Cerebellar cortex (tissue), 1 donor: ENCODE data around the gene LHPP.
"Not testable (repeated sequence)": the region's sequence is repeated elsewhere in the genome, so short reads cannot be mapped to it uniquely, and the experiment has no call there.

ENCODE experiments used
- DNase-seq: peaks from one replicate; pipeline ENCODE4 v3.0.0-alpha.2; 2015; ENCODE audit warnings: low spot score

The LHPP gene, protein sequence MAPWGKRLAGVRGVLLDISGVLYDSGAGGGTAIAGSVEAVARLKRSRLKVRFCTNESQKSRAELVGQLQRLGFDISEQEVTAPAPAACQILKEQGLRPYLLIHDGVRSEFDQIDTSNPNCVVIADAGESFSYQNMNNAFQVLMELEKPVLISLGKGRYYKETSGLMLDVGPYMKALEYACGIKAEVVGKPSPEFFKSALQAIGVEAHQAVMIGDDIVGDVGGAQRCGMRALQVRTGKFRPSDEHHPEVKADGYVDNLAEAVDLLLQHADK

DNA sequence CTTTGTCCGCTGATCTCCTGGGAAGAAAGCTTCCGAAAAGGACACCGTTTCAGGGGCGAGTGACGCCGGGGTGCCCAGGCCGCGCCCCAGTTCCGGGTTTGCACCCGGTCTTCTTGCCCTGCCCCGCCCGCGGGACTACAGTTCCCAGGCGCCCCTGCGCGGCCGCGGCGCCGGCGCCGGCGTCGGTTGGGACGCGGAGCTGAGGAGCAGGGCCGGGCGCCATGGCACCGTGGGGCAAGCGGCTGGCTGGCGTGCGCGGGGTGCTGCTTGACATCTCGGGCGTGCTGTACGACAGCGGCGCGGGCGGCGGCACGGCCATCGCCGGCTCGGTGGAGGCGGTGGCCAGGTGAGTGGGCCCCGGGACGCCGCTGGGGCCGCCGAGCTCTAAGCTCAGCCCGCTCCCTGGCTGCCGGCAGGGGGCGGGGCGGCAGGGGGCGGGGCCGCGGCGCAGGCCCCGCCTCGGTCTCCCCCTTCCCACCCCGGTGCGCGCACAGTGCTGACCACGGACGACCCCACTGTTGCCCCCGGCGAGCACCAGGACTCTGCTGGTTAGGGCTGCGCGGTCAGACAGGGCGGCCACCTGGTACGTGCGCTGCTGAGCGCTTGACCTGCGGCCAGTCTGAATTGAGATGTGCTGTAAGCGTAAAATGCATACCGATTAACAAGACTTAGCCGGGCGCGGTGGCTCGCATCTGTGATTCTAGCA is at the start of gene LHPP:
Gene LHPP (plus strand): TSS at position 182 of the 706 bp plus-strand sequence. CDS start 40 bp downstream, at position 222.
- peak; percentile 79 for DNase-seq

DNA sequence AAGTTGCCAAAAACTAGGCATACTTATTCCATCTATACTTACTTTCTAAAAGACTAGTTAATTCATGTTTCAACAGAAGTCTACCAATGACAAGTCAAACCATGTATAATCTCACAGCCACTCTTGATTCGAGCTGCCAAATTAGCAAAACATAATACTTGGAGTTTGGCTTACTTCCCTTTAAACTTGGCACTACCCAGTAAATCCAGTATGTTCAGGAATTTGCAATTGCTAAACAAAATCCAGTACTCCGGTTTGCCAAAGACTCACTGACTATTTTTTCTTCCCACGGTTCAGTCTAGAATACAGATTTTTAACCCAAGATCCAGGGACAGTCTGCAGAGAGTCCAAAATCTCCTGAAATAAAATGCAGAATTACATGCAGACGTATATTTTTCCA is 47.5 kb upstream of the LHPP start:
- DNase-seq, result peak; percentile 36

DNA sequence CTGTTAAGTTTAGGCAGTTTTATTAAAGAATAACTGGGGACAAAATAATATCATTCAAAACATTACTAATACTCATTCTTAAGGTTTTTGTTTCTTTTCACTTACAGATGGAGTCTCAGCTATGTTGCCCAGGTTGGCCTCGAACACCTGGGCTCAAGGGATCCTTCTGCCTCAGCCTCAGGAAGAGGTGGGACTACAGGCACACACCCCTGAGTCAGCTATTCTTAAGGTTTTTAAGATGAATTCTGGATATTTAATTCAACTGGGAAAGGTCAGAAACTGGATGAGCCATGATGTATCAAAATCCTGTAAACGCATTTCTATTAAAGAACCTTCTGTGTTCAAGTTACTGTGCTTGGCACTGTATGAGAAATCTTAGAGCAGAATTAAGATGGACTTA is 46.4 kb upstream of the LHPP start:
- DNase-seq, result no peak

- no peak for DNase-seq
These were observed 44.9 kb upstream of the LHPP start for GRCh38 chr10:124416733-124417132.

- peak; percentile 42 for DNase-seq
These were observed 43.5 kb upstream of the LHPP start for GRCh38 chr10:124417895-124418725.

- DNase-seq, result peak; percentile 98
These were observed 42.7 kb upstream of the LHPP start, which contains the start of gene OAT for GRCh38 chr10:124418726-124419501. Gene OAT (minus strand): TSS chr10:124418923. CDS start chr10:124412171, 6,752 bp downstream.

DNA sequence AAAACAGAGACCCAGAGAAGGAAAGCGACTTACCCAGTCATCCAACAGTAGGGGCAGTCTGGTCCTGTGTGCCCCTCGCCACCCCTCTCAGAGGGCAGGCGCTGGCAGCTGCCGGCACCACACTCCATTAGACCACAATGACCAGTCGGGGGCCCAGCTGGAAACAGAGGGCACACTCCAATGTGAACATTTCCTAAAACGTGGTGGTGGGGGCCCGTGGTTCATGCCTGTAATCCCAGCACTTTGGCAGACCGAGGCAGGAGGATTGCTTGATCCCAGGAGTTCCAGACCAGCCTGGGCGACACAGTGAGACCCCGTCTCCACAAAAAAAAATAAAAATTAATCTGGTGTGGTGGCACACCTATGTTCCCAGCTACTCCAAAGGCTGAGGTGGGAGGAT is 42.0 kb upstream of the LHPP start:
- DNase-seq, result no peak

DNA sequence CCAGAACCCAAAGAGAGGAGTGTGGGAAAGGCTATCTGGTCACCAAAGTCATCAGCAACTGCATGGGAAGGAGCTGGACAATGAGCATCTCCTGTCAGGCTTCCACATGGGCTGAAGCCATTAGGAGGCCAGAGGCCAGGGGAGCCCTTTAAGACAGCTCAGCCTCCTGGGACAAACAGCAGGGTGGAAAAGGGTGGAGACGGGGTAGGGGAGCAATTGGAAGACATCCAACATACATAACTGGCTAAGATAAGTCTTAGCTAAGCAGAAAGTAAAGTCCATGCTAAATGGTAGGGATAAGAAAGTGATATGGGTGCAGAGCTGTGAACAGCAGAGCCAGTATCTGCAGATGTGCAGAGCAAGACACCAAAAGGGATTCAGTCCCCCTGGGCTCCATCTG is 41.4 kb upstream of the LHPP start:
- no peak for DNase-seq

DNA sequence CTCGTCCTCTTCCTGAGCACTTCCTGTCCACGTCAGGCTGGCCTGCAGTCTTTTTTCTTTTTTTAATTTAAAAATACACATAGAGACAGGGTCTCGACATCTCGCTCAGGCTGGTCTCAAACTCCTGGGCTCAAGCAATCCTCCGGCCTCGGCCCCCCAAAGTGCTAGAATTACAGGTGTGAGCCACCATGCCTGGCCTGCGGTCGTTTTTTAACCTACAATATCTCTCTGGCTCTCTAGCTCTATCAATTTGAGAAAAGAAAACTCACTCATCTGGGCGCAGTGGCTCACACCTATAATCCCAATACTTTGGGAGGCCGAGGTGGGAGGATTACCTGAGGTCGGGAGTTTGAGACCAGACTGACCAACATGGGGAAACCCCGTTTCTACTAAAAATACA is 38.9 kb upstream of the LHPP start:
- no peak for DNase-seq

DNA sequence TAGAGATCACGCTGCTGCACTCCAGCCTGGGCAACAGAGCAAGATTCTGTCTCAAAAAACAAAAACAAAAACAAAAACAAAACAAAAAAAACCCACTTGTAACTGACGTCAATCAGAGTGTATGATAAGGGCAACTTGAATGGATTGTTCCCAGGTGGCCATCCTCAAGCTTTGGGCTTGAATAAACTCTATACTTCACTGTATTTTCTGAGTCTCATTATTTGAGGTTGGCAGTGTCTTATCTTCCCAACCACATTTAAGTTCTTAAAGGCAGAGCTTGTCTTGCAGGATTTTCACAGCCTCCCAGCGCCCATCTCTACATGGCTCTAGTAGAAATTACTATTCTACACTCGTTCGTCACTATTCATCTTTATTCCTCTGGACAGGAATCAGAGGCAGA is 37.8 kb upstream of the LHPP start:
- no peak for DNase-seq

GRCh38 chr10:124425227-124425962 is 36.2 kb upstream of the LHPP start:
- no peak for DNase-seq

GRCh38 chr10:124428207-124428777 is 33.3 kb upstream of the LHPP start:
- no peak for DNase-seq

GRCh38 chr10:124429576-124429975 is 32.0 kb upstream of the LHPP start:
- DNase-seq, result no peak

- no peak for DNase-seq
These were observed 31.5 kb upstream of the LHPP start for GRCh38 chr10:124430077-124430476.

DNA sequence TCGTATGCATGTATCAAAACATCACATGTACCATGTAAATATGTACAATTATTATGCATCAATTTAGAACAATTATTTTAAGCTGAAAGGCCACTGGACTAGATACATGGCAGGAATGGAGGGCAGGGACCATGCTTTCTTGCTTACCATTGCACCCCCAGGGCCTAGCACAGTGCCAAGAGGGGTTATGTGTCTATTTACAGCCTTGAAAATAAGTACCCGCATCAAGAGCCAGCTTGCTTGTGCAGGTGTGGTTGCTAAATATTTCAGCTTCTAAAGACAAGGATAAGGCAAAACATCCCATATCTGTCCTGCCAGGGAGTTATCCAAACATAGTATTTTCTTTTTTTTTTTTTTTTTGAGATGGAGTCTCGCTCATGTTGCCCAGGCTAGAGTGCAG is 28.2 kb upstream of the LHPP start:
- no peak for DNase-seq

GRCh38 chr10:124435683-124436082 is 25.9 kb upstream of the LHPP start:
- DNase-seq, result not testable (repeated sequence)

DNA sequence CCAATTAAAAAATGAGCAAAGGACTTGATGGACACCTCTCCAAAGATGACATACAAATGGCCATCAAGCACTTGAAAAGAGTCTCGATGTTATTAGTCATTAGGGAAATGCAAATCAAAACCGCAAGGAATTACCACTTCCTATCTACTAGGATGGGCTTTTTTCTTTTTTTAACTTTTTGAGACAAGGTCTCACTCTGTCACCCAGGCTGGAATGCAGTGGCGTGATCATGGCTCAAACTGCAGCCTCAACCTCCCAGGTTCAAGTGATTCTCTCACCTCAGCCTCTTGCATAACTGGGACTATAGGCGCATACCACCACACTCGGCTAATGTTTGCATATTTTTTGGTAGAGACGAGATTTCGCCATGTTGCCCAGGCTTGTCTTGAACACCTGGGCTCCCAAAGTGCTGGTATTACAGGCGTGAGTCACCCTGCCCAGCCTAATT is 25.4 kb upstream of the LHPP start:
- no peak for DNase-seq

- not testable (repeated sequence) for DNase-seq
These were observed 19.9 kb upstream of the LHPP start for GRCh38 chr10:124441694-124442093.

DNA sequence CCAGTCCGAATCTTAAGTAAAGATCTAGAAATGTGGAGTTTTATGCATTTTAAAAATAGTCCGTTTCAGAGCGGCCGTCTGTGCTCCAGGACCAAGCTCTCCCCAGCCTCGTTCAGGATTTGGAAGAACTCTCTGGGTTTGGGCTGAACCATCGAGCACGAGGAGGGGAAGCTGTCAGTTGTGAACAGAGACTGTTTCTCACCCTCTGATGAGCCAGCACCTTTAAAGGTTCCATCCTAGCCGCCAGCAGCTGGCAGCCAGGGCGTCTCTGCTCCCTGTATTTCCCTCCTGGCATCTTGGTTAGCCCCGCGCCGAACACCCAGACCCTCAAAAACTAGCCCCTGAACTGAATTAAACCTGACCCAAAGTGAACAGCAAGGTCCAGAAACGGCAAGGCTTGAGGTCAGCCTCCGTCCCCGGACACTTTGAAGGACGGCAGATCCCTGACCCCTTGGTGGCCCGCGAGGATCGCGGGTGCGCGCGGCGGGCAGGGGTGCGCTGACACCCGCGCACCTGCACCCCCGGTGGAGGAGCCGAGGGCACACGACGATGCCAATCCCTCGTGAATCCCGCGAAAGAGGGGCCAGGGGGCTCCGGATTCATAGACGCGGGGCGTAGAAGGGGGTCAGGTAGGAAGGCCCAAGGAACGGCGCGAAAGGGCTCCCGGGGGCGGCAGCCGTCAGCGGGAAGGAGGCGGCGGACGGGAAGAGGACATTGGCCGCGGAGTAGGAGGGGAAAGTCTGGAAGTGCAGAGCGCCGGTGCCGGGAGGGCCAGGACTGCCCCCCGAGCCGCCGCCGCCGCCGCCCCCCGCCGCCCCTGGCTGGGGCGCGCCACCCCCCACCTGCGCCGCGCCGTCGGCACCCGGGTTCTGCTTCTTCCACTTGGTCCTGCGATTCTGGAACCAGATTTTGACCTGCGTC is 14.5 kb upstream of the LHPP start:
- no peak for DNase-seq
